T-cell (primary cell): Measurements from ENCODE around the gene OR2L2. TPM values are rescaled to one million over a fixed set of nuclear protein-coding genes. Genes with fewer than 3 reads are reported as not detected.
"Not testable (repeated sequence)": the region's sequence is repeated elsewhere in the genome, so short reads cannot be mapped to it uniquely, and the experiment has no call there.

ENCODE experiments used
- ATAC-seq, 4 experiments: fragments of 200-7000 bp in 3 of 4; fragments of 150-1000 bp in 1 of 4; cut with Tn5 transposase; replicated peaks in 1 of 4; 1 replicate in 3 of 4; 2 replicates in 1 of 4; pipeline ENCODE4 v1.10.0; 2021; ENCODE audit warnings: moderate library complexity in 3 of 4, mild to moderate bottlenecking in 2 of 4, moderate number of reproducible peaks in 1 of 4
- CTCF ChIA-PET, 2 donors: fragments of 300-600 bp; sonication (Branson Sonifier 250); formaldehyde crosslinking; loops; one replicate each; lab custom pipeline; 2022; ENCODE audit warnings: antibody characterized with exemption in 2 of 2; lab: Charles Lee
- POLR2A ChIA-PET, 2 donors: fragments of 300-600 bp; sonication (Branson Sonifier 250); formaldehyde crosslinking; loops; one replicate each; lab custom pipeline; 2022; ENCODE audit warnings: antibody characterized with exemption in 2 of 2; lab: Charles Lee
- DNase-seq, 35 experiments: peaks; one replicate each; pipeline versions ENCODE4 v3.0.0 to v3.0.0-alpha.2; 2013 to 2023
- H3K27ac ChIP-seq: one replicate; pipeline ENCODE4 v1.5.1; 2013; ENCODE audit warnings: low read length
- H3K27me3 ChIP-seq, 2 experiments: replicated peaks in 1 of 2; 1 replicate in 1 of 2; 2 replicates in 1 of 2; pipeline versions ENCODE4 v1.6.1 to v1.7.0; 2013; ENCODE audit warnings: low read length in 1 of 2, mixed read lengths in 1 of 2; ENCODE audit not compliant: control insufficient read depth in 2 of 2, insufficient read depth in 2 of 2; ENCODE audit errors: extremely low read depth in 1 of 2
- H3K36me3 ChIP-seq, 2 donors: 1 replicate in 1 of 2; 2 replicates in 1 of 2; pipeline versions ENCODE4 v1.6.1 to v1.7.0; 2013; ENCODE audit warnings: low read length in 1 of 2; ENCODE audit not compliant: control insufficient read depth in 2 of 2, insufficient read depth in 1 of 2; ENCODE audit errors: extremely low read depth in 1 of 2
- H3K4me1 ChIP-seq, 2 experiments: 1 replicate in 1 of 2; 2 replicates in 1 of 2; pipeline versions ENCODE4 v1.6.1 to v1.7.0; 2013; ENCODE audit warnings: low read length in 2 of 2, mixed read lengths in 1 of 2; ENCODE audit not compliant: insufficient read depth in 2 of 2, control insufficient read depth in 1 of 2; ENCODE audit errors: extremely low read depth in 1 of 2
- H3K4me3 ChIP-seq, 2 donors: 1 replicate in 1 of 2; 2 replicates in 1 of 2; pipeline versions ENCODE4 v1.5.1 to v1.7.0; 2013; ENCODE audit warnings: mild to moderate bottlenecking in 2 of 2, low read length in 1 of 2, moderate library complexity in 1 of 2; ENCODE audit not compliant: control insufficient read depth in 1 of 2; ENCODE audit errors: extremely low read depth in 1 of 2
- H3K9me3 ChIP-seq: 2 replicates; pipeline ENCODE4 v1.7.0; 2013
- H3K27ac Mint-ChIP-seq, 2 donors: one replicate each; pipeline ENCODE4 v1.8.0; 2020 to 2021; ENCODE audit warnings: mild to moderate bottlenecking in 2 of 2, mixed read lengths in 2 of 2
- H3K27me3 Mint-ChIP-seq, 2 donors: one replicate each; pipeline ENCODE4 v1.8.0; 2021 to 2022; ENCODE audit warnings: mixed read lengths in 2 of 2
- H3K36me3 Mint-ChIP-seq: one replicate; pipeline ENCODE4 v1.8.0; 2021; ENCODE audit warnings: mixed read lengths
- H3K4me1 Mint-ChIP-seq, 3 donors: one replicate each; pipeline ENCODE4 v1.8.0; 2020 to 2022; ENCODE audit warnings: mixed read lengths in 3 of 3, mild to moderate bottlenecking in 1 of 3
- H3K4me3 Mint-ChIP-seq, 3 donors: one replicate each; pipeline ENCODE4 v1.8.0; 2020 to 2022; ENCODE audit warnings: mild to moderate bottlenecking in 3 of 3, mixed read lengths in 3 of 3, moderate library complexity in 3 of 3
- H3K9me3 Mint-ChIP-seq, 3 donors: one replicate each; pipeline ENCODE4 v1.8.0; 2020 to 2022; ENCODE audit warnings: mixed read lengths in 3 of 3
- WGBS: methylation state at CpG from one replicate; pipeline ENCODE4 v1.1.5; 2013; ENCODE audit warnings: missing lambda C conversion rate; ENCODE audit not compliant: insufficient coverage; 5-methylcytosine and 5-hydroxymethylcytosine counted together
- total RNA-seq, 35 experiments: library from RNA in 6 of 35; stranded (reverse) in 6 of 35; fragments of 120-200 nt in 1 of 35; gene quantifications; one replicate each; pipeline versions ENCODE4 v1.2.1 to v1.2.4 and lab custom pipeline; 2013 to 2026

The OR2L2 gene
- total RNA-seq, 5 donors from 2014 or later (not counting 1 experiment from before 2014, with no cell fraction given), result 0.06 to 0.43 (median 0.09) TPM

- Mint-ChIP-seq H3K36me3 (no peaks in the 10 kb centered on the region), H3K27ac (no peak overlapping the region), H3K4me1 (no peaks in the 10 kb centered on the region), H3K27me3 (no peaks in the 10 kb centered on the region), H3K4me3 (no peak overlapping the region), H3K9me3 (peaks cover 5 to 13% (median 9%) of the 10 kb centered on the region in 3 donors)
- H3K27me3 ChIP-seq, result no peaks in the 10 kb centered on the region
- H3K27ac ChIP-seq, result no peak overlapping the region
- peaks cover 4% of the 10 kb centered on the region for H3K9me3 ChIP-seq
- ChIA-PET CTCF (no interaction called here), POLR2A (no interaction called here)
- DNase-seq (no peak), ATAC-seq (no peak)
- no peaks in the 10 kb centered on the region for H3K4me1 ChIP-seq
- H3K4me3 ChIP-seq, result no peak overlapping the region
- H3K36me3 ChIP-seq, result no peaks in the 10 kb centered on the region
- WGBS, result no CpG with 5 or more reads among the region's 2 CpGs
These were observed 35.2 kb downstream of the OR2L2 start for GRCh38 chr1:248065071-248065470.

GRCh38 chr1:248065604-248066003, 35.7 kb downstream of the OR2L2 start:
- POLR2A ChIA-PET, result no interaction called here
- CTCF ChIA-PET, result no interaction called here
- WGBS, result no CpG with 5 or more reads among the region's 3 CpGs
- Histone ChIP-seq H3K27ac (no peak overlapping the region), H3K4me3 (no peak overlapping the region), H3K36me3 (no peaks in the 10 kb centered on the region), H3K9me3 (peaks cover 4% of the 10 kb centered on the region), H3K27me3 (no peaks in the 10 kb centered on the region), H3K4me1 (no peaks in the 10 kb centered on the region)
- H3K36me3 Mint-ChIP-seq, result no peaks in the 10 kb centered on the region
- H3K27ac Mint-ChIP-seq, result no peak overlapping the region
- ATAC-seq, result no peak
- H3K4me3 Mint-ChIP-seq, result no peak overlapping the region
- no peak for DNase-seq
- H3K27me3 Mint-ChIP-seq, result no peaks in the 10 kb centered on the region
- peaks cover 9 to 16% (median 11%) of the 10 kb centered on the region in 3 donors for H3K9me3 Mint-ChIP-seq
- no peaks in the 10 kb centered on the region for H3K4me1 Mint-ChIP-seq

GRCh38 chr1:248083864-248084263, 54.0 kb downstream of the OR2L2 start:
- H3K4me3 ChIP-seq, H3K4me3 Mint-ChIP-seq, H3K36me3 Mint-ChIP-seq, H3K27me3 Mint-ChIP-seq, CTCF ChIA-PET, H3K9me3 ChIP-seq, POLR2A ChIA-PET, H3K27ac Mint-ChIP-seq, H3K27ac ChIP-seq, DNase-seq, H3K4me1 Mint-ChIP-seq, H3K27me3 ChIP-seq, H3K36me3 ChIP-seq, H3K4me1 ChIP-seq, ATAC-seq: not testable (repeated sequence)
- no CpG with 5 or more reads among the region's 17 CpGs for WGBS
- peaks cover 0 to 11% (median 0%) of the 10 kb centered on the region in 3 donors for H3K9me3 Mint-ChIP-seq

Other genes starting within 250 kb of the OR2L2 start
- not detected for gene OR14A16, start 206.0 kb upstream of the OR2L2 start, total RNA-seq
- not detected for gene OR11L1, start 188.2 kb upstream of the OR2L2 start, total RNA-seq
- under 1 TPM; 0.21 to 0.65 (median 0.46) TPM for gene TRIM58, start 172.9 kb upstream of the OR2L2 start, total RNA-seq
- not detected for gene OR2W3, start 134.5 kb upstream of the OR2L2 start, total RNA-seq
- gene OR2T8, start 109.8 kb upstream of the OR2L2 start, total RNA-seq, result not detected
- gene OR2AJ1, start 105.2 kb upstream of the OR2L2 start, total RNA-seq, result not detected
- 1 to 10 TPM in 2 of 5 donors, not detected in 3; 1.2 TPM for gene OR2L8, start 81.2 kb upstream of the OR2L2 start, total RNA-seq
- under 1 TPM in 2 of 5 donors, not detected in 3; 0.33 to 0.49 TPM for gene OR2AK2, start 64.8 kb upstream of the OR2L2 start, total RNA-seq
- under 1 TPM in 3 of 5 donors, not detected in 2; 0.09 to 0.25 (median 0.14) TPM for gene OR2L5, start 16.4 kb upstream of the OR2L2 start, total RNA-seq
- not detected for gene OR2L3, start 16.8 kb downstream of the OR2L2 start, total RNA-seq
- gene OR2L13, start 65.1 kb downstream of the OR2L2 start, total RNA-seq, result not detected
- not detected for gene OR2M5, start 115.1 kb downstream of the OR2L2 start, total RNA-seq
- gene OR2M2, start 144.8 kb downstream of the OR2L2 start, total RNA-seq, result not detected
- gene OR2M3, start 167.2 kb downstream of the OR2L2 start, total RNA-seq, result not detected
- gene OR2M4, start 201.3 kb downstream of the OR2L2 start, total RNA-seq, result not detected
- gene OR2T33, start 247.9 kb downstream of the OR2L2 start, total RNA-seq, result not detected